Activated CD4-positive, alpha-beta T cell treated with anti-CD3 and anti-CD28 coated beads, Interleukin-2, amount 50 U/mL, for 1 hour (primary cell): ENCODE results near the gene MSANTD7.

Source experiments
- DNase-seq: peaks from one replicate; pipeline ENCODE4 v3.0.0-alpha.2; 2020

MSANTD7 gene

GRCh38 chr10:14884082-14884481 is 46.0 kb downstream of the MSANTD7 start:
- no peak for DNase-seq
